A549 (cell line): Measurements from ENCODE around the gene FXYD3.

Experiments
- CHD2 ChIP-seq: fragments of 150-350 bp; IDR thresholded peaks from 2 replicates; pipeline ENCODE4 v1.6.1; 2014; ENCODE audit warnings: low read length; ENCODE audit not compliant: partially characterized antibody
- ESRRA ChIP-seq: fragments of 150-350 bp; IDR thresholded peaks from 2 replicates; pipeline ENCODE4 v1.6.1; 2014; ENCODE audit warnings: mild to moderate bottlenecking, low read length, borderline replicate concordance
- JUNB ChIP-seq: fragments of >200 bp; sonication (Bioruptor Twin); formaldehyde crosslinking; IDR thresholded peaks from 2 replicates; pipeline ENCODE4 v1.6.1; 2016
- NPAS2 ChIP-seq: fragments of 250-450 bp; sonication (Bioruptor Pico); IDR thresholded peaks from 2 replicates; pipeline ENCODE4 v1.8.0; 2022; ENCODE audit warnings: mild to moderate bottlenecking, moderate library complexity, borderline replicate concordance
- RFX5 ChIP-seq: fragments of 450-650 bp; IDR thresholded peaks from 2 replicates; pipeline ENCODE4 v1.7.1; 2014; ENCODE audit warnings: antibody characterized with exemption, mild to moderate bottlenecking, moderate library complexity
- TF ChIP-seq, protein P1 (sequence below): fragments of >200 bp; sonication (Bioruptor Twin); formaldehyde crosslinking; IDR thresholded peaks from 3 replicates; pipeline ENCODE4 v1.5.1; 2016

DNA sequence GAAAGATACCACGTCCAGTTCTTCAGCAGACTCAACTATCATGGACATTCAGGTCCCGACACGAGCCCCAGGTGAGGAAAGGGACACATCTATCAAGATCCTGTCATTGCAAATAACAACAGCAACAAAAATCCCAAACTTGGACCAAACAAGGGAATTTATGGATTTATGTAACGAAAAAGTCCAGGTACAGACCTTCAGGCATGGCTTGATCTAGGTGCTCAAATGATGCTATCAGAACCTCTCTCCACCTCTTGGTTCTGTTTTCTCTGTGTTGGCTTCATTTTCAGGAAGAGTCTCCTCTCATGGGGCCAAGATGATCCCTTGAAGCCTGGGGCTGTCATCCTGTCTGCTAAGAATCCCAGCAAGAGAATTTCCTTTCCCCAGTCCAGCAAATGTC lies 41.8 kb downstream of the FXYD3 start:
- TF ChIP-seq RFX5 (no peak), JUNB (no peak), NPAS2 (no peak), CHD2 (no peak), ESRRA (no peak)
- TF ChIP-seq, protein P1, sequence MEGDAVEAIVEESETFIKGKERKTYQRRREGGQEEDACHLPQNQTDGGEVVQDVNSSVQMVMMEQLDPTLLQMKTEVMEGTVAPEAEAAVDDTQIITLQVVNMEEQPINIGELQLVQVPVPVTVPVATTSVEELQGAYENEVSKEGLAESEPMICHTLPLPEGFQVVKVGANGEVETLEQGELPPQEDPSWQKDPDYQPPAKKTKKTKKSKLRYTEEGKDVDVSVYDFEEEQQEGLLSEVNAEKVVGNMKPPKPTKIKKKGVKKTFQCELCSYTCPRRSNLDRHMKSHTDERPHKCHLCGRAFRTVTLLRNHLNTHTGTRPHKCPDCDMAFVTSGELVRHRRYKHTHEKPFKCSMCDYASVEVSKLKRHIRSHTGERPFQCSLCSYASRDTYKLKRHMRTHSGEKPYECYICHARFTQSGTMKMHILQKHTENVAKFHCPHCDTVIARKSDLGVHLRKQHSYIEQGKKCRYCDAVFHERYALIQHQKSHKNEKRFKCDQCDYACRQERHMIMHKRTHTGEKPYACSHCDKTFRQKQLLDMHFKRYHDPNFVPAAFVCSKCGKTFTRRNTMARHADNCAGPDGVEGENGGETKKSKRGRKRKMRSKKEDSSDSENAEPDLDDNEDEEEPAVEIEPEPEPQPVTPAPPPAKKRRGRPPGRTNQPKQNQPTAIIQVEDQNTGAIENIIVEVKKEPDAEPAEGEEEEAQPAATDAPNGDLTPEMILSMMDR: no peak
